Kidney glomerular epithelial cell (primary cell): ENCODE data around the gene LILRA1.
"Not testable (repeated sequence)": the region's sequence is repeated elsewhere in the genome, so short reads cannot be mapped to it uniquely, and the experiment has no call there.

Source experiments
- DNase-seq: peaks from one replicate; lab custom pipeline; 2025; lab: John Stamatoyannopoulos, UW

Gene LILRA1

DNA sequence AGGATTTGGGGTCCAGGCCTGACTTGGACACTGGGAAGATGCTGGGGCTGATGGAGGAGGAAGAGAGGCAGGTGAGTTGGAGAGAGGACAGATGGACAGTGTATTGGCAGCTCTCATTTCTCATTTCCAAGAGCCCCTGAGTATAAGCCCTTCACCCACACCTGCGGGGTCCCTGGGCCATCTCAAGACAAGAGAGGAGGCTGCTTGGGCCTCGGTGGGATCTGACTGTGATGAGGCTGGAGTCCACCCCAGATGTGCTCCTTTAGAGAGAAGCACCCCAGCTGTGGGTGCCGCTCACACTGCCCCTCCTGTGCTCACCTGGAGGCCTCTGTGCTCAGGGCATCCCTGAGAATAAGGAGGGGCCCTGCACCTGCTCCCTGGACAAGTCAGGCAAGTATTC, 16.1 kb upstream of the LILRA1 start:
- DNase-seq, result no peak

DNA sequence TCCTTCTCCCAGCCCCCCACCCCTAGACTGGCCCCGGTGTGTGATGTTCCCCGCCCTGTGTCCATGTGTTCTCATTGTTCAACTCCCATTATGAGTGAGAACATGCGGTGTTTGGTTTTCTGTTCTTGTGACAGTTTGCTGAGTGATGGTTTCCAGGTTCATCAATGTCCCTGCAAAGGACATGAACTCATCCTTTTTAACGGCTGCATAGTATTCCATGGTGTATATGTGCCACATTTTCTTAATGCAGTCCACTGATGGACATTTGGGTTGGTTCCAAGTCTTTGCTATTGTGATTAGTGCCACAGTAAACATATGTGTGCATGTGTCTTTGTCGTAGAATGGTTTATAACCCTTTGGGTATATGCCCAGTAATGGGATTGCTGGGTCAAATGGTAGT, 15.2 kb upstream of the LILRA1 start:
- DNase-seq, result not testable (repeated sequence)

DNA sequence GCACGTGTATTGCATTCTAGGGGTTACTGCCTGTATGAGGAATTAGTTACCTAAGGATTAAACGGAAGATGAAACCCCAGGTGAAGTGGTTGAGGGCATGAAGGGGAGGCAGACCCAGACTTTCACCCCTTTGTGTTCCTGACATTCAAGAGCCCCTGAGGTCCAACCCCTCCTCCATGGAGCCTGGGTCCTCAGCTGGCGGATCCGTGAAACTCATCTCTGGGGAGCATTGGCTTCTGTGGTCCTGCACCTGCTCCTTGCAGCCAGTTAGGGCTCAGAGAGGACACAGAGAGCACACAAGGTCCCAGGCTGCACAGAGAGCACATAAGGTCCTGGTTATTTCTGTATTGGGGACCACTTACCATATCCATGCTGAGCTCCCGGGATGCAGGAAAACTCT, 7.0 kb upstream of the LILRA1 start:
- DNase-seq, result no peak

DNA sequence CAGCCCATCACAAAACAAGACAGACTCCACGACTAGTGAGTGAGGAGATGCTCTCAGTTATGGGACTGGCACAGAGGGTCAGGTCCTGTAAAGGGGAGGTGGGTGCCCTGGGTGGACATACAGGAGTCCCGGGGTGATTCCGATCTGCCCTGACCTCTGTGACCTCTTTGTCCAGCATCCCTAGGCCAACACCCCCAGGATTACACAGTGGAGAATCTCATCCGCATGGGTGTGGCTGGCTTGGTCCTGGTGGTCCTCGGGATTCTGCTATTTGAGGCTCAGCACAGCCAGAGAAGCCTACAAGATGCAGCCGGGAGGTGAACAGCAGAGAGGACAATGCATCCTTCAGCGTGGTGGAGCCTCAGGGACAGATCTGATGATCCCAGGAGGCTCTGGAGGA, 6.4 kb upstream of the LILRA1 start:
- DNase-seq, result no peak

GRCh38 chr19:54593931-54594626, 647 bp downstream of the LILRA1 start:
- DNase-seq, result not testable (repeated sequence)

GRCh38 chr19:54594737-54595136, 1.3 kb downstream of the LILRA1 start:
- DNase-seq, result no peak

DNA sequence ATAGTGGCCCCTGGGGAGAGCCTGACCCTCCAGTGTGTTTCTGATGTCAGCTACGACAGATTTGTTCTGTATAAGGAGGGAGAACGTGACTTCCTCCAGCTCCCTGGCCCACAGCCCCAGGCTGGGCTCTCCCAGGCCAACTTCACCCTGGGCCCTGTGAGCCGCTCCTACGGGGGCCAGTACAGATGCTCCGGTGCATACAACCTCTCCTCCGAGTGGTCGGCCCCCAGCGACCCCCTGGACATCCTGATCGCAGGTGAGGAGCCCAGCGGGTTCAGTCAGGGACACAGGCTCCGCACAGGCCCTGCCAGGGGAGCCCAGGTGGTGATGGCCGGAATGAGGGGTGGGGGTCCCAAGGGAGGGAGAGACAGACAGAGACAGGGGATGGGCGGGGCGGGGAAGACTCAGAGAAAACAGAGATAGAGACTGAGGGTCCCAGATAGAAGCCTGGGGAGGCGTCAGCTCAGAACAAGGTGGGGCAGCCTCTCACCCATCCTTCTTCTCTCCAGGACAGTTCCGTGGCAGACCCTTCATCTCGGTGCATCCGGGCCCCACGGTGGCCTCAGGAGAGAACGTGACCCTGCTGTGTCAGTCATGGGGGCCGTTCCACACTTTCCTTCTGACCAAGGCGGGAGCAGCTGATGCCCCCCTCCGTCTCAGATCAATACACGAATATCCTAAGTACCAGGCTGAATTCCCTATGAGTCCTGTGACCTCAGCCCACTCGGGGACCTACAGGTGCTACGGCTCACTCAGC, 2.4 kb downstream of the LILRA1 start:
- DNase-seq, result not testable (repeated sequence)

GRCh38 chr19:54600212-54600611, 6.8 kb downstream of the LILRA1 start:
- DNase-seq, result no peak

GRCh38 chr19:54606230-54606629, 12.8 kb downstream of the LILRA1 start:
- no peak for DNase-seq

GRCh38 chr19:54606891-54607784, 13.7 kb downstream of the LILRA1 start:
- DNase-seq, result no peak

DNA sequence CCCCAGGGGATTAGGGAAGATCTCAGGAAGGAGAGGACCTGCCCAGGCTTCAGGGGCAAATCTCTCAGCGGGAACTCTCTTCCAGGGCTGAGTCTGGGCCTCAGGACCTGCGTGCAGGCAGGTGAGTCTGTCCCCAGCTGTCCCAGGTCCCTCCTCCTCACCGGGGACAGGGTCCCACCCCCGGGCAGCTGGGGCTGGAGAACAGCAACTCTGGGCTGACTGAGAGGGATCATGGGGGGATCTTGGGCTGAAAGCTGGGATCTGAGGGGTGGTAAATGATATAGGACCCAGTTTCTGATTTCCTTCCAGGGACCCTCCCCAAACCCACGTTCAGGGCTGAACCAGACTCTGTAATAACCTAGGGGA, 14.3 kb downstream of the LILRA1 start:
- no peak for DNase-seq

GRCh38 chr19:54608205-54608604, 14.8 kb downstream of the LILRA1 start:
- DNase-seq, result no peak

- no peak for DNase-seq
Observed at GRCh38 chr19:54608792-54609191, 15.4 kb downstream of the LILRA1 start.

- DNase-seq, result no peak
Observed at GRCh38 chr19:54609356-54609791, 15.9 kb downstream of the LILRA1 start.

DNA sequence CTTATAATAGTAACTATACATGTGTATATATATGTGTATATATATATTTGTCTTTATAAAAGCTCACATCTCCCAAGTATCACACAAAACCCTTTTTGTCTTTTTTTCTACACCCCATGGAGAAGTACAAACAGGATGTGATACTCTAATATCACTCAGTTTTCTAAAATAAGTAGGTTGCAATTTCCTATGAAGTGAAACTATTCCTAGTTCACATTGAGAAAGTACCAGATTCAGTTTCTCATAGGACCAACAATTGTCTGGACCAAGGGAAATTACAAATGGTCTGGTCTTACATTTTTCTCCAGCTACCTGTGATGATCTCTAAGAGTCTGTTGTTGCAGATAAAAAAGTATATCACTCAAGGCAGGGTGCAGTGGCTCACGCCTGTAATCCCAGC, 19.0 kb downstream of the LILRA1 start:
- no peak for DNase-seq

GRCh38 chr19:54614726-54615125, 21.3 kb downstream of the LILRA1 start:
- no peak for DNase-seq

DNA sequence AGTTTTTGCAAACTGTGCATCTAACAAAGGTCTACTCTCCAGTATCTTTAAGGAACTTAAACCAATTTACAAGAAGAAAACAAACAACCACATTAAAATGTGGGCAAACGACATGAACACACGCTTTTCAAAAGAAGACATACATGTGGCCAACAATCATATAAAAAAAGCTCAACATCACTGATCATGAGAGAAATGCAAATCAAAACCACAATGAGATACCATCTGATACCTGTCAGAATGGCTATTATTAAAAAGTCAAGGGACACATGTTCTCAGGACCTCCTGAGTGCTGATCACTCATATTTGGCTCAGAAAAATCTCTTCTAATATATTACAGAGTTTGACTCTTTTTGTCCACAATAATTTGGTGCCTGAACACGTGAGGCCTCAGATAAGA, 22.6 kb downstream of the LILRA1 start:
- no peak for DNase-seq

DNA sequence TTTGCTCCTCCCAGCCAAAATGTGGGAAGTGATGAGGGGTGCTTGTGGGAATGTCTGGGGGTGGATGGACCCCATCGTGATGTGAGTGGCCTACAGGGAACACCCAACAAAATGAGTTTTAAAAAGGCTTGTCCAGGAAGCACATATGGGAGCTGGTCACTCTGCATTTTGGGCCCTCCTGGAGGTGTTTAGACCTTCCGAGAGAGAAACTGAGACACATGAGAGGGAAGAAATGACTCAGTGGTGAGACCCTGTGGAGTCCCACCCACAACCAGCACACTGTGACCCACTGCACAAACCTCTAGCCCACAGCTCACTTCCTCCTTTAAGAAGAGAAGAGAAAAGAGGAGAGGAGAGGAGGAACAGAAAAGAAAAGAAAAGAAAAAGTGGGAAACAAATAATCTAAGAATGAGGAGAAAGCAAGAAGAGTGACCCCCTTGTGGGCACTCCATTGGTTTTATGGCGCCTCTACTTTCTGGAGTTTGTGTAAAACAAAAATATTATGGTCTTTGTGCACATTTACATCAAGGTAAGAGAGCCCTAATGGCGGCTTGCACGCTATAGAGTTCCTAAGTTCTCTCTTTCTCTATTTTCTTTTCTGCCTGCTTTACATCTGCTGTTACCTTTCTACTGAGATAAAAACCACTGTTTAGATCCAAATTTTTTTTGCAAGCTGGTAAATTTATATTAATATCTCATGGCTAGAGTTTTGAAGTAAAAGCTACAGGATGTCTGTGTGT, 23.6 kb downstream of the LILRA1 start:
- DNase-seq, result no peak

DNA sequence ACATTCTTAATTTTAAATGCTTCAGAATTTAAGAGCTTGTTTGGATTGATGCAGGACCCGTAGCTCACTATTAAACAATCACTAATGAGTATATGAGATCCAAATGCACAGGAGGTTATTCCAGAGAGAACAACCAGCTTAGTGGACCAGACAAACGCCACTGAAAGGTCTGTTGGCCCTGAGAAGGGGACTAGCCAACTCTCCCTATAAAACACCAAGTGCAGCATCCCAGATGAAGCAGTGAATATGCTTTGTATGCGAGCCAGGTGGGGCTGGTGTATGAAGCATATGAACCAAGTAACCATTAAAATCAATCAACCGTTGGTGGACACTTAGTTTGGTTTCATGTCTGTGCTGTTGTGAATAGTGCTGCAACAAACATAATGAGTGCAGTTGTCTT, 27.0 kb downstream of the LILRA1 start:
- DNase-seq, result no peak

DNA sequence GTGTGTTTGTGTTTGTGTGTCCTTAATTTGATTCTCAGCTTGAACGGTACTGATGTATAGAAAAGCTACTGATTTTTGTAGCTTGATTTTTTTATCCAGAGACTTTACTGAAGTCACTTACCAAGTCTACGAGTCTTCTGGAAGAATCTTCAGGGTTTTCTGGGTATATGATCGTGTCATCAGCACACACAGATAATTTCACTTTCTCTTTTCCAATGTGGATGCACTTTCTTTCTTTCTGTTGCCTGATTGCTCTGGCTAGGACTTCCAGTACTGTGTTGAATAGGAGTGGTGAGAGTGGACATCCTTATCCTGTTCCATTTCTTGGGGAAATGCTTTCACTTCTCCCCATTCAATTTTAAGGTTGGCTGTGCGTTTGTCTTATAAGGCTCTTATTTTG, 29.0 kb downstream of the LILRA1 start:
- no peak for DNase-seq

DNA sequence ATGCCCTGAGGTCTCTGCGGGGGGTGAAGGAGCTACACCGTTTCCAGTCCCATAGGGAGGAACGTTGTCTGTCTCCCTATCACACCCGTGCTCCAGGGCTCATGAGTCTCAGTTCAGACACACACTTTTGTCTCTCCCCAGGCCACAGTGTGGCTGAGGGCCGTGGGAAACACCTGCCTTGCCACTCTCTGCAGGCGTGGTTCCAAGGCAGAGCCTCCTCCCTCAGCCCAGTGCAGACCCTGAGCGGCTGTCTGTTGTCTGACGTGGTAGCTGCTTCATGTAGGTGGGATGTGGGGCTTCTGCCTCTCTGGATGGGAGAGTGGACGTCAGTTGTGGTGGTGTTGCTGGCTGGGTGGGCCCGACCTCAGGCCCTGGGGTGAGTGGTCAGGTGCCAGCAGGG, 30.8 kb downstream of the LILRA1 start:
- not testable (repeated sequence) for DNase-seq
